KMS-11 (cell line): ENCODE data around the gene LRRK1.

Experiments
- H2AFZ ChIP-seq: fragments of 200-600 bp; sonication (generic); 2 replicates; pipeline ENCODE4 v1.6.1; 2016; ENCODE audit warnings: antibody characterized with exemption, mixed run types, low read depth
- H3K27ac ChIP-seq: fragments of 200-600 bp; sonication (generic); 2 replicates; pipeline ENCODE4 v1.6.1; 2016; ENCODE audit warnings: mild to moderate bottlenecking, mixed run types
- H3K27me3 ChIP-seq: fragments of 200-600 bp; sonication (generic); 2 replicates; pipeline ENCODE4 v1.6.1; 2017; ENCODE audit warnings: mild to moderate bottlenecking, low read depth, mixed run types, moderate library complexity; ENCODE audit not compliant: insufficient read depth
- H3K36me3 ChIP-seq: fragments of 200-600 bp; sonication (generic); 2 replicates; pipeline ENCODE4 v1.6.1; 2017; ENCODE audit warnings: mild to moderate bottlenecking, mixed run types; ENCODE audit not compliant: insufficient read depth
- H3K4me1 ChIP-seq: fragments of 200-600 bp; sonication (generic); 2 replicates; pipeline ENCODE4 v1.6.1; 2016; ENCODE audit warnings: mild to moderate bottlenecking, low read depth, mixed run types; ENCODE audit not compliant: poor library complexity, severe bottlenecking
- H3K4me2 ChIP-seq: fragments of 200-600 bp; sonication (generic); 2 replicates; pipeline ENCODE4 v1.7.0; 2016; ENCODE audit warnings: mild to moderate bottlenecking, mixed run types
- H3K4me3 ChIP-seq: fragments of 200-600 bp; sonication (generic); IDR thresholded peaks from 2 replicates; pipeline ENCODE4 v1.6.1; 2017; ENCODE audit warnings: low read depth, low read length, mixed read lengths; ENCODE audit not compliant: insufficient read depth
- H3K79me2 ChIP-seq: fragments of 200-600 bp; sonication (generic); 2 replicates; pipeline ENCODE4 v1.6.1; 2016; ENCODE audit warnings: low read depth, mixed run types; ENCODE audit not compliant: insufficient read depth
- H3K9ac ChIP-seq: fragments of 200-600 bp; sonication (generic); 2 replicates; pipeline ENCODE4 v1.6.1; 2016; ENCODE audit warnings: mild to moderate bottlenecking, mixed run types
- H4K20me1 ChIP-seq: fragments of 200-600 bp; sonication (generic); 2 replicates; pipeline ENCODE4 v1.6.1; 2016; ENCODE audit warnings: mild to moderate bottlenecking, mixed run types; ENCODE audit not compliant: insufficient read depth
- CTCF ChIP-seq: fragments of 200-600 bp; sonication (generic); conservative IDR thresholded peaks from 2 replicates; pipeline ENCODE4 v1.6.1; 2017; ENCODE audit warnings: low read depth, mild to moderate bottlenecking, antibody characterized with exemption, low read length, moderate library complexity, mixed read lengths

LRRK1 gene

GRCh38 chr15:101012326-101013200 lies 93.4 kb downstream of the LRRK1 start:
- H2AFZ ChIP-seq = no peak overlapping the region
- no peak overlapping the region for H3K9ac ChIP-seq

GRCh38 chr15:101013201-101013550 lies 94.0 kb downstream of the LRRK1 start:
- H3K4me3 ChIP-seq = no peak overlapping the region
- no peak overlapping the region for H2AFZ ChIP-seq
- H3K36me3 ChIP-seq = no peaks in the 10 kb centered on the region
- H3K9ac ChIP-seq = no peak overlapping the region
- H3K27ac ChIP-seq = no peak overlapping the region
- no peak overlapping the region for H3K4me2 ChIP-seq
- H3K27me3 ChIP-seq = no peaks in the 10 kb centered on the region
- peaks cover 15% of the 10 kb centered on the region for H3K4me1 ChIP-seq
- no peak for TF ChIP-seq CTCF
- H4K20me1 ChIP-seq = no peaks in the 10 kb centered on the region
- H3K79me2 ChIP-seq = no peaks in the 10 kb centered on the region

More at GRCh38 chr15:101012326-101013200, 93.4 kb downstream of the LRRK1 start:
- H3K79me2 ChIP-seq = no peaks in the 10 kb centered on the region
- H3K4me2 ChIP-seq = no peak overlapping the region
- H3K4me3 ChIP-seq = no peak overlapping the region
- no peaks in the 10 kb centered on the region for H4K20me1 ChIP-seq
- no peaks in the 10 kb centered on the region for H3K36me3 ChIP-seq
- H3K27me3 ChIP-seq = no peaks in the 10 kb centered on the region
- peaks cover 17% of the 10 kb centered on the region for H3K4me1 ChIP-seq
- no peak for TF ChIP-seq CTCF
- no peak overlapping the region for H3K27ac ChIP-seq

GRCh38 chr15:101013769-101014675 lies 94.9 kb downstream of the LRRK1 start:
- no peaks in the 10 kb centered on the region for H3K27me3 ChIP-seq
- H3K4me1 ChIP-seq = peaks cover 10% of the 10 kb centered on the region
- no peak overlapping the region for H3K4me2 ChIP-seq
- H3K9ac ChIP-seq = no peak overlapping the region
- 0 out of 2 replicates have a peak, but pooled peaks have one; percentile 14 for TF ChIP-seq CTCF
- H3K27ac ChIP-seq = no peak overlapping the region
- H3K79me2 ChIP-seq = no peaks in the 10 kb centered on the region
- no peak overlapping the region for H3K4me3 ChIP-seq
- H2AFZ ChIP-seq = no peak overlapping the region
- H4K20me1 ChIP-seq = no peaks in the 10 kb centered on the region
- H3K36me3 ChIP-seq = no peaks in the 10 kb centered on the region

- Histone ChIP-seq H3K27ac (no peak overlapping the region), H3K9ac (no peak overlapping the region), H4K20me1 (no peaks in the 10 kb centered on the region), H2AFZ (peak overlapping the region; percentile 22; the same call in 1 of the 2 replicates), H3K27me3 (no peaks in the 10 kb centered on the region), H3K79me2 (no peaks in the 10 kb centered on the region), H3K4me2 (no peak overlapping the region), H3K4me3 (no peak overlapping the region), H3K36me3 (no peaks in the 10 kb centered on the region), H3K4me1 (peaks cover 10% of the 10 kb centered on the region)
- TF ChIP-seq CTCF = peak; percentile 96
Measured at GRCh38 chr15:101014921-101015841, 96.0 kb downstream of the LRRK1 start.
